HuH-7 (cell line): Measurements from ENCODE around the gene RPS2.
"Not testable (repeated sequence)": the region's sequence is repeated elsewhere in the genome, so short reads cannot be mapped to it uniquely, and the experiment has no call there.

Experiments
- DNase-seq: peaks from one replicate; pipeline ENCODE4 v3.0.0; 2011; ENCODE audit warnings: low spot score

Gene RPS2

GRCh38 chr16:1964506-1965395, at the start of gene RPS2:
Gene RPS2 (minus strand): TSS chr16:1964826. CDS start chr16:1964625, 201 bp downstream.
- peak; percentile 99 for DNase-seq

- DNase-seq: no peak
These were observed 48.9 kb upstream of the RPS2 start for GRCh38 chr16:2013527-2013926.

GRCh38 chr16:2011726-2012125, 47.1 kb upstream of the RPS2 start:
- DNase-seq: not testable (repeated sequence)

DNA sequence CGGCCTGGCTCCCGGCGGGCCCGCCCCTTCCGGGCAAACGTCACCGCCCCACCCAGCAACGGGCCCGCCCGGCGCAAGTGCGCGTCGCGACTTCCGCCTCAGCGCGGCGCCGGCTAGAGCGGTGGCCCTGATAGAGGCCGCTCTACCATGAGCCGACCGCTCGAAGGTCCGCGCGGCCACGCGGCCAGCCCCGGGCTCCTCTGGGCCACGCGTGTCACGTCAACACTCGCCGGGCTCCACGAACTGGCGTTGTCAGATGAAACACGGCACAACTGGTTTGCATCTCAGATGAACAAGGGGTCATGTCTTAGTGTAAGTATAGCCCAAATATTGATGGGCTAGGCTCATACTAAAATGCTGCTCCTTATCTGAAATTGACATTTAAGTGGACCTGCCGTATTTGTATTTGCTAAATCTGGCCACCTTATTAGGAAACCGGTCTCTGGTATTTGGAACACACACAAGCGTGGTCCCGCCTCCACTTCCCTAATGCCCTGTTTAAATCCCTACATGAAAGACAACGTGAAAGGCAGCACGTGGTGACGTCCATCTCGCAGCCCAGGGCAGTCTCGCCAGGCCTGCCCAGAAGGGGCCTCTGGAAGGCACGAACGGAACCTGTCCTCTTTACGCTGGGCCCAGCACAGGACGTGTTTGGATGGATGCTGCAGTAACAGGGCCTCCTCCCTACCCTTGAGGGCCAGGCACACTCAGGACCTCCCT, 45.3 kb upstream of the RPS2 start, which contains the start of gene ZNF598:
TSS of gene ZNF598 (minus strand) at position 31 of the 720 bp plus-strand sequence.
- DNase-seq: peak; percentile 86

GRCh38 chr16:2009164-2009711, 44.6 kb upstream of the RPS2 start:
- DNase-seq: no peak

GRCh38 chr16:2008631-2009163, 44.1 kb upstream of the RPS2 start:
- no peak for DNase-seq

GRCh38 chr16:2008009-2008526, 43.4 kb upstream of the RPS2 start:
- no peak for DNase-seq

- no peak for DNase-seq
These were observed 42.6 kb upstream of the RPS2 start for GRCh38 chr16:2007081-2007836.

DNA sequence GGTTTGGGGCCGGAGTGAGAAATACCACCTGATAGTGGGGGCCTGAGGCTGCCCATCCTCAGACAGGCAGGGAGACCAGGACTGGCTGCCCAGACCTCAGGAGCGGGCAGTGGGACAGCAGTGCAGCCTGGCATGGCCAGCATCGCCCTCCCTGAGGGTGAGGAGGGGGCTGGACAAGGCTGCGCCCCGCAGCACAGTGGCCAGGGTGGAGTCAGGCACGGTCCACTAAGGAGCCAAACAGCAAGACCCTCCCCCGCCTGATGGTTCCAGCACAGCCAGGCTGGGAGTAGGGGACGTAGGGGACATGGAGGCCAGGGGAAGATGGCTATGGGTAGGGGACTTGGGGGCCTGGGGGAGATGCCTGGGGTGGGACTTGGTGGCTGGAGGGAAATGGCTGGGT, 41.7 kb upstream of the RPS2 start:
- DNase-seq: no peak

DNA sequence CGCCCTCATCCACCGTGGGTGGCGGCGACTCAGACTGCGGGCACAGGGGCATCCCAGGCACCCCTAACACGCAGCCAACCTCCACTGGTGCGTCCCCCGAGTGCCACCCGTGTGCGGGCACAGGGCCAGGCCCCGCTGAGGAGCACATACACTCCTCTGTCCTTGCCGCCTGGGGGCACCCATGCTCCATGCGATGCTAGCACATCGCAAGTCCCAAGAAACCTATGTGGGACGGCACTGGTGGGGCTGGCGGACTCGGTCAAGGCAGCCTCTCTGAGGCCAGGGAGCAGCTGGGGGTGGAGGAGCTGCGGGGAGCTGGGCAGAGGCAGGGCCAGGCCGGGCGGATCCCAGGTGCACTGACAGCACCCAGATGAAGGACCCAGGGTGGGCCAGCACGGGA, 41.0 kb upstream of the RPS2 start:
- DNase-seq: no peak

- DNase-seq: no peak
These were observed 40.3 kb upstream of the RPS2 start for GRCh38 chr16:2004795-2005517.

DNA sequence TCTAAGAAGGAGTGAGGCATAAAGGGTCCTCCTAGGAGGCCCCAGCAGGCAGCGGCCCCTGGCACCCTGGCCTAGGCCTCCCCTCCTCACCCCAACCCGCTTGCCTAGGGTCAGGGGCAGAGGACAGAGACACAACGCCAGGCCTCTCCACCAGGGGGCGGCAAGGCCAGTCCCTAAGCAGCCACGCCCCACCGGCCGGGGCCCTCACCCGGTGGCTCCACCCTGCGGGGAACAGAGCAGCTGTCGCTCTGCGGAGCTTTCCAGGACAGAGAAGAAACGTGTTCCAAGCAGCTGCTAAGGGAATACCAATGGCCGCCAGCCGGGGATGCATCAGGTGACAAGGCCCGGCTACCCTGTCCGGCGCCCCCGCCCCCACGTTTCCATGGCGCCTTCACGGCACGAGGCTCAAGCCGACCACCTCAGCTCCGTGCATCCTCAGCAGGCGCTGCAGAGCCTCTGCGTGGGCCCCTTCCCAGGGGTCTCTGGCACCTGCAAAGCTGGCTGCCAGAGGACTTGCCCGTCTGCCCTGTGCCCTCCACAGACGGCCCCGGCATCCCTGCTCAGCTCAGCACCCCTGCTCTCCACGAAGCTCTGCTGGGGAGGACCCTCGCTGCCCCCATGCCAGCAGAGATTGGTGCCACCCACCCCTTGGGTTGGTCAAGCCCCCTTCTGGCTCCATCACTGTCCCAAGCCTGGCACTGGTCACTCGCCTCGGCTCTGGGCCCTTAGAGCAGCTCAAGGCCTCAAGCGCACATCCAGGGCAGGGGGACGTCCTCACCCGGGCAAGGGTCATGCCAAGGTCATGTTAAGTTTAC, 39.4 kb upstream of the RPS2 start:
- peak; percentile 97 for DNase-seq

- DNase-seq: no peak
These were observed 38.7 kb upstream of the RPS2 start for GRCh38 chr16:2003231-2003826.

DNA sequence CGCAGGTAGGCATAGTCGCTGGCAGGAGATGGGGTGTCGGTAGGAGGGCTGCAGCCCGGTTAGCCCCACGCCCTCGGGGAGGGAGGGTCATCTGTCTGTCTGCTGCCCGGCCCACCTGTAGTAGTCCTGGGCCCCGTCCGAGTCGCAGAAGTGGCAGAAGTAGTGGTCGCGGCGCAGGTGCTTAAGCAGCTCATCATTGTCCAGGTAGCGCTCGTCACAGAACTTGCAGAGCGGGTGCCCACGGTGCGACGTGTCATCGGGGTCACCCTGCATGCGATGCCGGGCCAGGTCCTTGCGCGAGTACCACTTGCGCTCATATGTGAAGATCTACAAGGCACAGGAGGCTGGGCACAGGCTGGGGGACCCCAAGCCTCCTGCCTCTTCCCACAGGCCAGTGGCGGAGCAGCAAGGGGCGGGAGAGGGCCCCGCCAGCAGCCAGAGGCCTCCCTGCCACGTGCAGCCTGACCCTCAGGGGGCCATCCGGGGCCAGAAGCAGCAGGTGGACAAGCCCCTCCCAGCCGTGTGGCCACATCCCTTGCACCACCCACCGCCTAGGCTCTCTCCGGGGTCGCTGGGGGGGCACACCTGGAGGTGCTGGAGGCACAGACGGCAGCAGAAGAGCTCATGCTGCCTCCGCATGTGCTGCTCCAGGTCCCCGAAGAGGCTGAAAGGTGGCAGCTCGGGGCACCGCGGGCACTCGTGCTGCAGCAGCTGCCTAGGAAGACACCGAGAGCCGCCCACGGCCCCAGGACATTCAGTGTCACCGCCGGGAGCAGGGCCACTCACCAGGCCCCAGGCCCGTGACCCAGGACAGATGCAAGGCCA, 38.0 kb upstream of the RPS2 start:
- DNase-seq: no peak

DNA sequence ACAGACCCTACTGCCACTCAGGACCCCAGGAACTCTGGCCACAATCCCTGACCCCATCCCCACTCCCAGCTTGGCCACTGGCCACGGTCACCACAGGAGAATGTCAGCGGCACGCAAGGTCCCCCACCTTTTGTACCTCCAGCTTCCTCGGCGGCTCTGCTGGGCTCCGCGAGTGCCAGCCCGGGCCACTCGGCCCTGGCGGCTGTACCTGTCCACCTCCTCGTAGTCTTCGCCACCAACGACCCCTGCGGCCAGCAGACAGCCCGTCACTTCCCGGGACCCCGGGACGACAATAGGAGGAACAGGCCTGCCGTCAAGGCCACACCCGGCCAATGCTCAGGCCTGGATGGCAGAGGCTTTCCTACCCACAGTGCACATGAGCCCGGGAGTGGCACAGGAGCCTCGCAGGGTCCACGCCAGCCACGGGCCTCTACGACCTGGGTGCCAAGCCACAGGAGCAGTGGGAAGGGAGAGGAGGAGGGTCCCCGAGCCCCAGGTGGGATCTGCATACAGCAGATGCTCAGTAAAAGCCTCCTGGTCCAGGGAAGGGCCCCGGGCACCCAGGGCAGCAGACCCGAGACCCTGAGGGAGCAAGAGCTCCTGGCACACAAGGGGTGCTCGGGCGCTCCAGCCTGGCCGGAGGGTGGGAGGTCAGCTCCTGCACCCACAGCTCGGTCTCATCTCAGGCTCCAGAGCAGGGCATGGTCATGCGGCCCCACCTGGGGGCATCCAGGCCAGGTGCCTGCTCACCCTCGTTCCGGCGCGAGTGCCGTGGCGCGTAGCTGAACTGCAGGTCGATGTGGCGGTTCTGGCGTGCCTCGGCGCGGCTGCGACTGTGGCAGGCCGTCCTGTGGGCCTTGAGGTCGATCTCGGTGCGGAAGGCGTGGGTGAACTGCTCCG, 37.1 kb upstream of the RPS2 start:
- no peak for DNase-seq

DNA sequence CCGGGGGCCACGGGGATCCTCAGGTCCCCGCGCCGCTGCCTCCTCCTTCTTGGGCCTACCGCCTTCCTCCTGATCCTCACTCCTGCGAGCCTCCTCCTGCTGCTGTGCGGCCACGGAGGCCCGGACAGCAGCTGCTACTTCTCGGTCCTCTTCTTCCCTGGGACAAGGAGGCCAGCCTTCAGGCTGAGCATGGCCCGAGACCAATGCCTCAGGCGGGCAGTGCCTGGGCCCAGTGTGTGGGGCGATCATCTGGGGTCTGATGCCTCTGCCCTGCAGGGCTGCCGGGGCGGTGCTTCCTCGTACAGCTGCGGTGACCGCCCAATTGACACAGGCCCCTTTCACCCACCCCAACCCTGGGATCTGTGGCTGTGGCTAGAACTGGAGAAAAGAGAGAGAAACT, 36.4 kb upstream of the RPS2 start:
- no peak for DNase-seq

GRCh38 chr16:1999866-2000514, 35.4 kb upstream of the RPS2 start:
- no peak for DNase-seq
